GM21390 (cell line): Measurements from ENCODE around the gene LGALS4.
A peak's percentile ranks its signal among the peaks of the same experiment; 100 is the strongest.
"Not testable (repeated sequence)": the region's sequence is repeated elsewhere in the genome, so short reads cannot be mapped to it uniquely, and the experiment has no call there.

Experiments
- ATAC-seq: cut with Tn5 transposase; IDR thresholded peaks from one replicate; pipeline ENCODE4 v1.9.1; 2021; ENCODE audit not compliant: unreplicated experiment

Gene LGALS4

GRCh38 chr19:38842439-38843174, 29.9 kb upstream of the LGALS4 start:
- no peak for ATAC-seq

- no peak for ATAC-seq
Measured at GRCh38 chr19:38841787-38842438, 29.2 kb upstream of the LGALS4 start.

- no peak for ATAC-seq
Measured at GRCh38 chr19:38841180-38841766, 28.5 kb upstream of the LGALS4 start.

GRCh38 chr19:38840583-38840968, 27.8 kb upstream of the LGALS4 start:
- no peak for ATAC-seq

- ATAC-seq, result no peak
Measured at GRCh38 chr19:38839816-38840582, 27.3 kb upstream of the LGALS4 start.

- ATAC-seq, result no peak
Measured at GRCh38 chr19:38838986-38839761, 26.4 kb upstream of the LGALS4 start.

GRCh38 chr19:38838208-38838985, 25.7 kb upstream of the LGALS4 start:
- ATAC-seq, result no peak

- no peak for ATAC-seq
Measured at GRCh38 chr19:38837656-38838121, 24.9 kb upstream of the LGALS4 start.

- ATAC-seq, result no peak
Measured at GRCh38 chr19:38836983-38837626, 24.4 kb upstream of the LGALS4 start.

GRCh38 chr19:38836159-38836982, 23.6 kb upstream of the LGALS4 start:
- ATAC-seq, result no peak

- no peak for ATAC-seq
Measured at GRCh38 chr19:38834590-38834989, 21.8 kb upstream of the LGALS4 start.

- no peak for ATAC-seq
Measured at GRCh38 chr19:38834104-38834490, 21.4 kb upstream of the LGALS4 start.

GRCh38 chr19:38833092-38833425, 20.3 kb upstream of the LGALS4 start:
- no peak for ATAC-seq

- ATAC-seq, result peak; percentile 43
Measured at GRCh38 chr19:38831142-38831605, 18.4 kb upstream of the LGALS4 start.

GRCh38 chr19:38830039-38830733, 17.4 kb upstream of the LGALS4 start:
- ATAC-seq, result no peak

- not testable (repeated sequence) for ATAC-seq
Measured at GRCh38 chr19:38829203-38829602, 16.5 kb upstream of the LGALS4 start.

- no peak for ATAC-seq
Measured at GRCh38 chr19:38826856-38827551, 14.3 kb upstream of the LGALS4 start.
